Kidney (tissue), 14 donors: ENCODE results near the gene NR3C2. TPM values are rescaled to one million over a fixed set of nuclear protein-coding genes. Genes with fewer than 3 reads are reported as not detected.

Experiments used
- DNase-seq, 5 donors: peaks; one replicate each; pipeline ENCODE4 v3.0.0-alpha.2; 2013 to 2020
- FAIRE-seq: peaks from 2 replicates; lab custom pipeline; 2012; peaks lifted over from hg19 to GRCh38; lab: Jason Lieb, UNC
- H3K27ac ChIP-seq, 2 donors: one replicate each; pipeline ENCODE4 v1.7.0; 2013; ENCODE audit warnings: low read depth in 2 of 2, low read length in 2 of 2, inconsistent platforms in 1 of 2
- H3K27me3 ChIP-seq: one replicate; pipeline ENCODE4 v1.7.1; 2013; ENCODE audit warnings: low read length, inconsistent platforms; ENCODE audit not compliant: control insufficient read depth, insufficient read depth
- H3K36me3 ChIP-seq, 3 donors: one replicate each; pipeline versions ENCODE4 v1.7.0 to v1.7.1; 2013; ENCODE audit warnings: low read length in 3 of 3, control low read depth in 1 of 3, inconsistent platforms in 1 of 3; ENCODE audit not compliant: insufficient read depth in 3 of 3, control insufficient read depth in 2 of 3
- H3K4me1 ChIP-seq, 3 donors: one replicate each; pipeline versions ENCODE4 v1.7.0 to v1.7.1; 2013; ENCODE audit warnings: low read length in 3 of 3, inconsistent platforms in 1 of 3, low read depth in 1 of 3; ENCODE audit not compliant: control insufficient read depth in 2 of 3, insufficient read depth in 2 of 3
- H3K4me3 ChIP-seq, 3 donors: one replicate each; pipeline versions ENCODE4 v1.7.0 to v1.8.1; 2013; ENCODE audit warnings: low read length in 3 of 3, control low read depth in 1 of 3, inconsistent platforms in 1 of 3
- H3K9ac ChIP-seq, 3 donors: one replicate each; pipeline versions ENCODE4 v1.7.0 to v1.7.1; 2013; ENCODE audit warnings: low read length in 3 of 3, control low read depth in 1 of 3, inconsistent platforms in 1 of 3
- H3K9me3 ChIP-seq, 3 donors: one replicate each; pipeline versions ENCODE4 v1.7.0 to v1.7.1; 2013; ENCODE audit warnings: low read length in 3 of 3, control low read depth in 1 of 3, inconsistent platforms in 1 of 3; ENCODE audit not compliant: control insufficient read depth in 2 of 3, insufficient read depth in 1 of 3
- CTCF ChIP-seq: IDR thresholded peaks from 3 replicates; pipeline ENCODE4 v1.5.1; 2012; ENCODE audit warnings: mild to moderate bottlenecking, moderate library complexity, borderline replicate concordance; ENCODE audit not compliant: insufficient read depth; ENCODE audit errors: extremely low read depth
- intact Hi-C: fragments of 100-400 bp; cut with DNase I; formaldehyde crosslinking; loops from one replicate; pipeline ENCODE4 v1.11.1; 2022
- polyA plus RNA-seq: library from polyadenylated mRNA; stranded (reverse); fragments of 350-450 nt; fragmentation: Illumina TruSeq; extraction: RNeasy Lipid Tissue Mini Kit (QIAGEN cat#74804); gene quantifications from one replicate; pipeline ENCODE4 v1.2.3, GENCODE V29; 2014; ENCODE audit warnings: low read depth, low replicate concordance; ENCODE audit not compliant: insufficient read depth
- total RNA-seq: library from RNA; stranded (reverse); fragmentation: NEBNext Ultra II Directional; extraction: Animal tissue kit (Norgen Biotek cat#: 25700); gene quantifications from one replicate; pipeline ENCODE4 v1.2.1, GENCODE V29; 2021
- donor health status: control.
- donor health status: control.
- donor health status: control.
- donor health status: control.
- donor health status: control.
- donor health status: DM: yes; HTN: yes; CAD: no.
- donor health status: Normal renal cell carcinoma (clear cell type).

The NR3C2 gene
- total and polyA plus RNA-seq, 2 donors from 2014 or later = 8.7 to 43.4 TPM

DNA sequence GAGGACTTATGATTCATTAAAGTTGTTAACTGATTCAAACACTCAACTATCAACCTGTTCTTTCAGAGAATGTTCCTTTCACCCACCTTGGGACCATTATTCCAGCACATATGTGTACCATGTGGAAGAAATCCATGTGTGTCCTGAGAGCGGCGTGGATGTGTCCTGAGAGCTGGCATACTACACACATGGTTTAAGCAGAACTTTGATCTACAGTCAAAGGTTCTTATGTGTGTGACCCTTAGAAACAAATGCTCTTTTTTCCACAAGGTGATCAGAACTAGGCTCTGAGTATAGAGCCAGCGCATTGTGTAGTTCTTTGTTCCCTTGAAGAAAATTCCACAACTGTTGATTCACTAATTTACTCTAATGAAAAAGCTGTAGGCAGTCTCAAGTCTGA, 332.0 kb downstream of the NR3C2 start:
- H3K27ac ChIP-seq = no peak overlapping the region
- DNase-seq (no peak), FAIRE-seq (no peak)
- H3K4me3 ChIP-seq = no peak overlapping the region
- TF ChIP-seq CTCF = no peak
- intact Hi-C loops = no loop called here
- no peak overlapping the region for H3K9ac ChIP-seq
- no peaks in the 10 kb centered on the region for H3K27me3 ChIP-seq
- H3K36me3 ChIP-seq = peaks cover 4 to 12% (median 12%) of the 10 kb centered on the region in 3 donors
- no peaks in the 10 kb centered on the region for H3K4me1 ChIP-seq
- no peaks in the 10 kb centered on the region for H3K9me3 ChIP-seq

DNA sequence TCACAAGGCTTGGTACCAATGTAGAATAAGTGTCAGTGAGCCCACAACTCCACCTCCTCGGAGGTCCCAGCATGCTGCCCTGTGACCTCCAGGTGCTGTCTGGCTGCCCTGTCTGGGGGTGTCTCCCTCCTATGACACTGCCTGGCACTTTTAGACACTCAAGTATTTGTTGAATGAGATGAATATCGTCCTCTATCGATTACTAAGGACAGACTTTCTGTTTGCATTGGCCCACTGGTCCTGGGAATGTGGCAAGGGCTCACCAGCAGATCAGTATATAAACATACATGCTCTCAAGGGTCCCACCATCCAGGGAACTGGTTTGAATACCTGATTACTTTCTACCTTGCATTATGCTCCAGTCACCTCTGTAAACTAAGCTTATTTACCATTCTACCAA, 333.0 kb downstream of the NR3C2 start:
- H3K4me1 ChIP-seq = no peaks in the 10 kb centered on the region
- H3K9ac ChIP-seq = no peak overlapping the region
- no peaks in the 10 kb centered on the region for H3K27me3 ChIP-seq
- TF ChIP-seq CTCF = no peak
- no peak overlapping the region for H3K4me3 ChIP-seq
- H3K27ac ChIP-seq = no peak overlapping the region
- DNase-seq (no peak), FAIRE-seq (no peak)
- no peaks in the 10 kb centered on the region for H3K9me3 ChIP-seq
- intact Hi-C loops = no loop called here
- H3K36me3 ChIP-seq = peaks cover 4 to 12% (median 10%) of the 10 kb centered on the region in 3 donors

DNA sequence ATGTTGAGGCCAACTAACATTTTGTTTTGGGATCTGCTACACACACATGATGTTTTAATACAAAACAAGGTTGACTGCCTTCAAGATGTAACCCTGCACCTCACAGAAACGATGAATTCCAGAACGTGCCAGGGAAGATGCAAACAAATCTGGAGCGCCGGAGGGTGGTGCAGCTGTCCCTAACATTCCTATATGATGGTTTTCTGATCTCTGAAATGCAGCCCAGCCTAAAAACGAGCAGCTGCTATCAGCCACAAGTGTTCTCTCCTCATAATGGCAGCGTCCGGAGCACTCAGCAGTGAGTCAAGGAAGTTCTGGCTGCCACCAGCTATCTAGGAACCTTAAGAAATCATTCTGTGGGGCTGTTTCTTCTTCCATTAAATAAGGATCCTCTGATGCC, 333.4 kb downstream of the NR3C2 start:
- no peak for TF ChIP-seq CTCF
- no peaks in the 10 kb centered on the region for H3K27me3 ChIP-seq
- H3K4me3 ChIP-seq = no peak overlapping the region
- H3K9ac ChIP-seq = no peak overlapping the region
- intact Hi-C loops = no loop called here
- H3K36me3 ChIP-seq = peaks cover 4 to 10% (median 8%) of the 10 kb centered on the region in 3 donors
- FAIRE-seq (no peak), DNase-seq (no peak)
- no peak overlapping the region for H3K27ac ChIP-seq
- H3K4me1 ChIP-seq = no peaks in the 10 kb centered on the region
- H3K9me3 ChIP-seq = no peaks in the 10 kb centered on the region
